H7 (cell line): ENCODE measurements around the gene GARRE1. TPM values are rescaled to one million over a fixed set of nuclear protein-coding genes. Genes with fewer than 3 reads are reported as not detected.
"Not testable (repeated sequence)": the region's sequence is repeated elsewhere in the genome, so short reads cannot be mapped to it uniquely, and the experiment has no call there.

Experiments used
- DNase-seq: peaks from one replicate; pipeline ENCODE4 v3.0.0; 2012
- H3K27me3 ChIP-seq: 2 replicates; pipeline ENCODE4 v1.6.0; 2011; ENCODE audit warnings: mild to moderate bottlenecking, low read length; ENCODE audit not compliant: control insufficient read depth, insufficient read depth
- H3K36me3 ChIP-seq: replicated peaks from 2 replicates; pipeline ENCODE4 v1.5.1; 2011; ENCODE audit warnings: low read length; ENCODE audit not compliant: control insufficient read depth, insufficient read depth
- H3K4me3 ChIP-seq: 2 replicates; pipeline ENCODE4 v1.5.1; 2011; ENCODE audit warnings: low read depth, mild to moderate bottlenecking, control low read depth, low read length, moderate library complexity; ENCODE audit not compliant: insufficient read depth
- total RNA-seq: library from RNA; depleted of rRNA; stranded (reverse); fragments of >200 nt; shearing (Covaris generic); gene quantifications from 2 replicates; pipeline ENCODE4 v1.2.3, GENCODE V29; 2014

GARRE1 gene
- total RNA-seq, 1 experiment from 2014 or later = 13.5 TPM

DNA sequence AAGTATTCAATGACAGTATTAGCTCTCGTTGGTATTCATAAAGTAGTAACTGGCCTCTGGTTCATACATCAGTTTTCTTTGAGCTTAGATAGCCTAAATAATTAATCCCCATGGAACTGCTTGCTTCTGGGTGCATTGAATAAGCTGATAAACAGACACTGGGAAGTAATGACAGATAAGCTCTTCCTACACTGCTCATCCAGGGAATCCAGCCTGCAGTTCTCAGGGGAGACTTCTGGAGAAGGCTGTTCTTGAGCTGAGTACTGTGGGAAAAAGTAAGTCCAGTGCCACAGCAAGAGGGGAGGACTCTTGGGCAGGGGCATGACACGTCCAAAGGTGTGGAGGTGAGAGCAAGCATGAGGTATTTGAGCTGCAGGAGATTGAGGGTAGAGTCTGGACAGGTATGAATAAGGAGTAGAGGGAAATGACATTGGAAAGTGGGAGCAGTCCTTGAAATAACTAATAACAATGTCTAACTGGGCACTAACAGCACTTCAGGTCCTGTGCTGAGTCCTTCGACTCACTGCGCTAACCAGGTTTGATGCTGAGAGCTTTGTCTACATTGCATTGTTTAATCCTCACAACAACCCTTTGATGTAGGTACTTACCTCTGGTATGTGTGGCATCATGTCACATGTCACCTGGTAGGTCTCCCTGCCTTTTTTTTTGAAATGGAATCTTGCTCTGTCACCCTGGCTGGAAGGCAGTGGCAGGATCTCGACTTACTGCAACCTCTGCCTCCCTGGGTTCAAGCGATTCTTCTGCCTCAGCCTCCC lies 7.2 kb downstream of the GARRE1 start:
- Histone ChIP-seq H3K27me3 (no peaks in the 10 kb centered on the region), H3K36me3 (no peaks in the 10 kb centered on the region), H3K4me3 (no peak overlapping the region)
- DNase-seq = no peak

DNA sequence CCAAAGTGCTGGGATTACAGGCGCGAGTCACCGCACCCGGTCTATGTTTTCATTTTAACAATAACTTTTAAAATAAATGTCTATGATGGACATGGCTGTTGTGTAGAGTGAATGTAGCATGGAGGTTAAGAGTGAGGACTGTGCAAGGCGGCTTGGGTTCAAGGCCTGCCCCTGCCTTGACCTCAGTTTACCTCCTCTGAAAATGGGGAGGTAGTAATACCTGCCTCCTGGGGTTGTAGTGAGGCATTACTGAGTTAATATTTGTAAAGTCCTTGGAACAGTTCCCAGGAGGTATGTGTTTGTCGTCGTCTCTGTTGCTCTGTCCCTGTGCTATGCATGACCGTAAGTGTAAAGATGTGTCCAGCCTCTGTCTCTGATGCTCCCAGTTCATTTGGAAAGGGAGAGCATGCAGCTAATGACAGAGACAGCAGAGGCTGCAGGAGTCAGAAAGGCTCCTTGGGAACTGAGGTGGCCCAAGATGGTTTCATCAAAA lies 9.4 kb downstream of the GARRE1 start:
- no peaks in the 10 kb centered on the region for H3K27me3 ChIP-seq
- DNase-seq = no peak
- no peaks in the 10 kb centered on the region; the same call in 1 of the 2 replicates for H3K36me3 ChIP-seq
- H3K4me3 ChIP-seq = no peak overlapping the region

DNA sequence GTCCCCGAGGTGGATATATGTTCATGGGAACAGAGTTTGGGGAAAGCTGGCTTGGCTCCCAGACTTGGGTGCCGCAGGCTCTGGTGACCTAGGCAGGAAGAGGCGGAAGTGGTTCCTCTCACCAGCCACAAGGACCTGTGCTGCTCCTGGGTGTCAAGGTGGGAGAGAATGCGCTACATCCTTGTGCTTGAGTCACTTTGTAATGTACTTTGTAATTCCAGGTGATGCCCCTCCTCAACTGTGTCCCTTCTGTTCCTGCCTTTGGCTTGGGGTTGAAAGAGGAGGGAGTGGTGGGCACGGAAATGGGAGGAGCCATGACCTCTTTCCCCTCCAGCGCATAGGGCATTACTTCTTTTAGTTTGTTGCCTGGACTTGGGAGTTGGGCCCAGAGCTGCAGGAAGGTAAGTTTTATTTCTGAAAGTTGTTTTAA lies 10.9 kb downstream of the GARRE1 start:
- Histone ChIP-seq H3K27me3 (no peaks in the 10 kb centered on the region), H3K36me3 (no peaks in the 10 kb centered on the region; the same call in 1 of the 2 replicates), H3K4me3 (no peak overlapping the region)
- DNase-seq = no peak

DNA sequence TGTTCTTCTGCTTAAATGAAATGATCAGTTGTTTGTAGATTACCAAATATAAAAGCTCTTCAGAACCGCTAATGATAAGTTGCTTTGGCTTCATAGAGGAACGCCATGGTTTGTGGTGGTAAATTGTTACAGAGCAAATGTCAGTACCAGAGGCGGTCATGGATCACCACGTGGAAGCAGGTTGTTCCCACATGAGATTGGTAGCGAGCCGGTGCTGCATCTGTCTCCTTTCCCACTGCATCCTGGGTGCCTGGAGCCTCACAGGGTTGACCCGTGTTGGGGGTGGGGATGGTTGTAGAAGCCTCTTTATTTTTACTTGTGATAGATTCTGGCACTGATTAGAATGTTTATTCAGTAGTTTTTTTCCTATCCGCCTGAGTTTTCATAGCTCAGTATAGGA lies 14.7 kb downstream of the GARRE1 start:
- Histone ChIP-seq H3K4me3 (no peak overlapping the region), H3K27me3 (no peaks in the 10 kb centered on the region), H3K36me3 (no peaks in the 10 kb centered on the region; the same call in 1 of the 2 replicates)
- no peak for DNase-seq

DNA sequence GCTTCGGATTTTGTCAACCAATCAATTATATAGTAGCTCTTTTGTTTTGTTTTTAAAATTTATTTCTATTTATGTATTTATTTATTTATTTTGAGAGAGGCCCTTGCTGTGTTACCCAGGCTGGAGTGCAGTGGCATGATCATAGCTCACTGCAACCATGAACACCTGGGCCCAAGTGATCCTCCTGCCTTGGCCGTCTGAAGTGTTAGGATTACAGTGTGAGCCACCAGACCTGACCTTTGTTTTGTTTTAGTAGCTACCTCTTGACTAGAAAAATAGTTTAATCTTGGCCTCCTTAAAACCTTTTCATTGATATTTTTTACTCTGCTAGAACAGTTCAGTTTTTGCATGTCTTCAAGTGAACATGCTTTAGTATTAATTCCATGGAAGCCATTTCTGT lies 15.1 kb downstream of the GARRE1 start:
- Histone ChIP-seq H3K4me3 (no peak overlapping the region), H3K27me3 (no peaks in the 10 kb centered on the region)

DNA sequence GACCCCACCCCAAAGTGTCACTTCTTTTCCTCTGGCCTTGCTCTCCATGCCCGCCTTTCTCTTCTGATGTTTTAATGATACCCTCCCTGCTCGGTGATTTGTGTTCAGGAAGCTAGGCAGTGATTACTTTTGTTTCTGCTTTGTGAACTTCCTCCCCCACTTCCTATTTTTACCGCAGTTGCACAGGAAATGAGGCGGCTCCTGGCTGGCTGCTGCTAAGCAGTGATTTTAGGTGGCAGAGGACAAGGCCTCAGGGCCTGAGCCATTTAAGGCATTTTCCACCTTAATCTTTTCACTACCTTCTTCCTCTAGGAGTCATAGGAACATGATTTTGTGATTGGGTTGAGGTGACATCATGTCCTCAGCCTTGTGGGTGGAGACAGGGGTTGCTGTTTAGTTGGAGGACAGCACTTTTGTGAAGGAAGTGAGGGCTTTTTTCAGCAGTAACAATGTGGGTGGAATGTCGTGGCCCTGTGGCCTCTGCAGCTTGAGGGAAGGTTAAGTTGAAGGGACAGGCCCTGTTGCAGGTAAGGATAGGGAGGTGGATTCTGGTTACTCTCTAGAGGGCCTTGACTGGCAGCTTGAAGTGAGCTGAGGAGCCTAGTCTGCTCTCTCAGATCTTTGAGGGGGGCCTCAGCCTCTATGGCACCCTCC lies 15.7 kb downstream of the GARRE1 start:
- no peaks in the 10 kb centered on the region for H3K27me3 ChIP-seq
- no peak for DNase-seq
- no peaks in the 10 kb centered on the region; the same call in 1 of the 2 replicates for H3K36me3 ChIP-seq
- H3K4me3 ChIP-seq = no peak overlapping the region

More for the DNA sequence above, 15.1 kb downstream of the GARRE1 start:
- H3K36me3 ChIP-seq = no peaks in the 10 kb centered on the region; the same call in 1 of the 2 replicates
- no peak for DNase-seq

DNA sequence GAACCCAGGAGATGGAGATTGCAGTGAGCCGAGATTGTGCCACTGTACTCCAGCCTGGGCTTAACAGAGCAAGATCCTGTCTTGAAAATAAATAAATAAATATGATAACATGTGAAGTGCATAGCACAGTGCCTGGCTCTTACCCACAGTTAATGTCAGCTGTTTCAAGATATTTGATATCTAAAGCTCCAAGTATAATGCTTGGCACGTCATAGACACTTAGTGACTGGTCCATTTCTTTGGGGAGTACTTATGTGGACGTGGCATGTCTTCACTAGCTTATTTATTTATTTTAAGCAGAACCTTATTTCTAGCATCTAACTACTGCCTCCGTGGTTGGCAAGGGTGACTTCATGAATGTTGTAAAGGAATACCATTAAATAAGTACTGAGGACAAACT lies 18.8 kb downstream of the GARRE1 start:
- Histone ChIP-seq H3K4me3 (no peak overlapping the region), H3K36me3 (no peaks in the 10 kb centered on the region; the same call in 1 of the 2 replicates), H3K27me3 (no peaks in the 10 kb centered on the region)
- DNase-seq = no peak

DNA sequence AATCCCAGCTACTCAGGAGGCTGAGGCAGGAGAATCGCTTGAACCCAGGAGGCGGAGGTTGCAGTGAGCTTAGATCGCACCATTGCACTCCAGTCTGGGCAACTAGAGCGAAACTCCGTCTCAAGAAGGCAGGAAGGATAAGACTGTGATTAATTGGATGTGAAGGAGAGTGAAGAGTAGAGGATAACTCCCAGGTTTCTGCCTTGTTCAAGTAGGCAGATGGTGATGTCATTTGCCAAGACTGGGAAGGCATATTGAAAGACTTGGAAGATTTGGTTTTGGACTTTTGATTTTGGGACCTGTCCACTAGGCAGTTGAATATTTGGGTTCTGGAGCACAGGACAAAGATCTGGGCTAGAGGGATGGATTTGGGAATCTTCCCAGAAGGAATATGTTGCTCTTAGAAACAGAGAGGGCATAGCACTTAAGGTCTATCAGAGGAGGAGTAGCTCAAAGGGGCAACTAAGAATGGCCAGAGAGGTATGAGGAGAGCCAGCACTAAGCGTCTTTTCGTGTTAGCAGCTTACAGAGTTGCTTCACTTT lies 20.0 kb downstream of the GARRE1 start:
- Histone ChIP-seq H3K27me3 (no peaks in the 10 kb centered on the region), H3K36me3 (no peaks in the 10 kb centered on the region; the same call in 1 of the 2 replicates), H3K4me3 (no peak overlapping the region)
- DNase-seq = no peak

DNA sequence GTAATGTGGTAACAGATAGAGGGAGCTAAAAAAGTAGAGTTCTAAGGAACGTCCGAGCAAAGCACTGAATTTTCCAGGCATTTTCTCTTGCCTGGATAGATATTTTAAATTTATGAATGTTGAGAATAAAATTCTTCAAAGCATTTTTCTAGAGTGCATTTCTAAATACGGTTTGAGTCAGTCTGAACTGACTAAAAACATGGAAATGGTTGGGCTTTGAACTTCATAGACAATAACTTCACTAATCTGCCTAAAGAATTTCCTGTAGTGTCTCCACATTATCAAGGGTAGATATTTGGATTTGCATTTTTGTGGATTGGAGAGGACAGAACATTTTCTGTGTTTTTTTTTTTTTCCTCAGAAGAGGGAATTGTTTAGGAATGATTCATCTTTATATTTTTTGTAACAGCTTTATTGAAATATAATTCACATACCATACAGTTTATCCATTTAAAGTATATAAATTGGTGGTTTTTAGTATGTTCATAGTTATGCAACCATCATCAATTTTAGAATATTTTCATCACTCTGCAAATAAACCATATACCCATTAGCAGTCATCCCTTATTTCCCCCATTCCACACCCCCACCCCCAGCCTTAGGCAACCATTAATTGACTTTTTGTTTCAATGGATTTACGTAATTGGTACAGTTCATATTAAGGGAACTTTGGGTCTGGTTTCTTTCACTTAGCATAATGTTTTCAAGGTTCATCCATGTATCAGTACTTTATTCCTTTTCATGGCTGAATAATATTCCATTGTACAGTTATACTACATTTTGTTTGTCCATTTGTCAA lies 20.7 kb downstream of the GARRE1 start:
- DNase-seq = no peak
- no peaks in the 10 kb centered on the region for H3K27me3 ChIP-seq
- no peak overlapping the region for H3K4me3 ChIP-seq
- H3K36me3 ChIP-seq = no peaks in the 10 kb centered on the region; the same call in 1 of the 2 replicates

DNA sequence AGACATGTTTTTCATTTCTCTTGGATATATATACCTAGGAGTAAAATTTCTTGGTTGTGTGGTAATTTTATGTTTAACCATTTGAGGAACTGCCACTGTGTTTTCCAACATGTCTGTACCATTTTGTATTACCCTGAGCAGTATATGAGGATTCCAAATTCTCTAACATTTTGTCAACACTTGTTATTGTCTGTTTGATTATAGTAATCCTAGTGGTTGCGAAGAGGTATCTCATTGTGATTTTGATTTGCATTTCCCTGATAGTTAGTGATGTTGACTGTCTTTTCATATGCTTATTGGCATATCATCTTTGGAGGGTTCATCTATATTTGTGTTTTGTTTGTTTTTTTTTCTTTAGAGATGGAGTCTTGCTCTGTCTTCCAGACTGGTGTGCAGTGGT lies 21.4 kb downstream of the GARRE1 start:
- no peak for DNase-seq
- Histone ChIP-seq H3K36me3 (no peaks in the 10 kb centered on the region; the same call in 1 of the 2 replicates), H3K4me3 (no peak overlapping the region), H3K27me3 (no peaks in the 10 kb centered on the region)

DNA sequence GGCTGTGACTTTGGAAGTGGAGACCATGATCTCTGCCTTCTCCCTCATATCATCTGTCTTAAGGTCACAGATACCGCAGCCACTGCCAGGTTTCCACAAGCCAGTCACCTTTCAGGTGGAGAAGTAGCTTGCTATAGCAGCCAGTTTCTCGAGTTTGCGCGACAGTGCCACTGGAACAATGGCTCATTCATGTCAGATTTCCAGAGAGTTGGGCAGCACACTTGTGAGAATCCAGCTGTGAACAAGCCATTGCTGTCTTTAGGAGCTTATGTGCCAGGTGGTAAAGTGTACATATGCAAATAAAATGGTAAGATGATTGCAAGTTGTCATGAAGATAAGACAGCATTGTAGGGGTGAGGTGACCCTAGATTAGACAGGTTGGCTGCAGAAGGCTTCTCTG lies 22.3 kb downstream of the GARRE1 start:
- DNase-seq = no peak
- no peaks in the 10 kb centered on the region for H3K27me3 ChIP-seq
- no peak overlapping the region for H3K4me3 ChIP-seq
- H3K36me3 ChIP-seq = no peaks in the 10 kb centered on the region; the same call in 1 of the 2 replicates

DNA sequence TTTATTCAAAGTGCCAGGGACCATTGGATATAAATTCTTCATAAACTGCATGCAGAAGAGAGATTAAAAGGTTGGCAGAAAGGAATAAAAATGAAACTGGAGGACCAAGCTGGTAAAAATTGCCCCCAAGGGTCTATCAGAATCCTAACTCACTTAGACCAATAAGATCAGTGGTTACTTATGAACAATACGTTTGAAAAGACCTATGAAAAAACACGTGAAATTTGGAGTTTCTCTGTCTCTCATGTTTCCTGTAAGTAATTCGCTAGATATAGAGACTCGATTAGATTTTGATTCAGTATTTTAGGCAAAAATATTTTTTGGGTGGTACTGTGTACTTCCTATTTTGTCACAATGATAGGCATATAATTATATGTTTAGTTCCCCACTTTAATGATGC lies 22.9 kb downstream of the GARRE1 start:
- DNase-seq = no peak
- H3K27me3 ChIP-seq = no peaks in the 10 kb centered on the region
- H3K4me3 ChIP-seq = no peak overlapping the region
- H3K36me3 ChIP-seq = no peaks in the 10 kb centered on the region; the same call in 1 of the 2 replicates

DNA sequence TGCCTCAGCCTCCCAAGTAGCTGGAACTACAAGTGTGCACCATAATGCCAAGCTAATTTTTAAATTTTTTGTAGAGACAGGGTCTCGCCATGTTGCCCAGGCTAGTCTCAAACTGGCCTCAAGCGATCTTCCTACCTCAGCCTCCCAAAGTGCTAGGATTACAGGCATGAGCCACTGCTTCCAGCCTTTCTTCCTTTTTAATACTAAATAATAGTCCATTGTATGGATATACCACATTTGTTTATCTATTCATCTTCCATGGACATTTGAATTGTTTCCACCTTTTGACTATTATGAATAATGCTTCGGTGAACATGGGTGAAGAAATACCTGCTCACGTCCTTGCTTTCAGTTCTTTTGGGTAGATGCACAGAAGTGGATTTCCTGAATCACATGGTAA lies 24.4 kb downstream of the GARRE1 start:
- no peaks in the 10 kb centered on the region for H3K36me3 ChIP-seq
- no peak overlapping the region for H3K4me3 ChIP-seq
- no peaks in the 10 kb centered on the region for H3K27me3 ChIP-seq
- no peak for DNase-seq

DNA sequence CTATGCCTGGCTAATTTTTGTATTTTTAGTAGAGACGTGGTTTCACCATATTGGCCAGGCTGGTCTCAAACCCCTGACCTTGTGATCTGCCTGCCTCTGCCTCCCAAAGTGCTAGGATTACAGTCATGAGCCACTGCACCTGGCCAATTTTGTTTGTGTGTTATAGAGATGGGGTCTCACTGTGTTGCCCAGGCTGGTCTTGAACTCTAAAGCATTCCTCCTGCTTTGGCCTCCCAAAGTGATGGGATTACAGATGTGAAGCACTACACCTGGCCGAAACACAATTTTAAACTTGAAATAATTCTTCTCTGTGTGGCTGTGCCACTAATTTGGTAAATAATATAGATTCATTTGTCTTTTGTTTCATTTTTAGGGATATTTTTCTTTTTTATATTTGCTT lies 27.1 kb downstream of the GARRE1 start:
- not testable (repeated sequence) for H3K4me3 ChIP-seq, H3K27me3 ChIP-seq, DNase-seq, H3K36me3 ChIP-seq
